PFSK-1 (cell line): ENCODE results near the gene FAHD1.

Experiments
- FOXP2 ChIP-seq: optimal IDR thresholded peaks from 2 replicates; pipeline ENCODE3; 2011; ENCODE audit warnings: borderline replicate concordance, control low read depth, inconsistent platforms; ENCODE audit not compliant: insufficient read depth; ENCODE audit errors: extremely low read length, extremely low read depth
- POLR2AphosphoS5 ChIP-seq: IDR thresholded peaks from 2 replicates; pipeline ENCODE4 v1.6.1; 2012; ENCODE audit warnings: low read depth, mild to moderate bottlenecking, control low read depth, low read length, moderate library complexity
- REST ChIP-seq, 2 experiments: IDR thresholded peaks; 2 replicates each; pipeline versions ENCODE4 v1.6.1 to v1.8.0; 2011 to 2012; ENCODE audit warnings: low read depth in 2 of 2, low read length in 2 of 2, control low read depth in 1 of 2, inconsistent platforms in 1 of 2, mild to moderate bottlenecking in 1 of 2, moderate library complexity in 1 of 2; ENCODE audit not compliant: insufficient read depth in 1 of 2
- SIN3A ChIP-seq: IDR thresholded peaks from 2 replicates; pipeline ENCODE4 v1.6.1; 2012; ENCODE audit warnings: mild to moderate bottlenecking, low read length, moderate library complexity, borderline replicate concordance; ENCODE audit not compliant: insufficient read depth
- TAF1 ChIP-seq: IDR thresholded peaks from 2 replicates; pipeline ENCODE4 v1.6.1; 2012; ENCODE audit warnings: low read length, control low read depth, borderline replicate concordance; ENCODE audit not compliant: insufficient read depth

GRCh38 chr16:1793578-1794220, 33.3 kb upstream of the FAHD1 start, which contains the start of gene IGFALS:
- no peak for TF ChIP-seq POLR2AphosphoS5
- TF ChIP-seq REST (IDR thresholded peaks at IDR 0.05; ENCODE audit: insufficient read depth in 1 of 2, low read depth in 2 of 2, low read length in 2 of 2), result no peak
- no peak for TF ChIP-seq FOXP2
- no peak for TF ChIP-seq TAF1
- TF ChIP-seq SIN3A, result no peak
